HEK293T (cell line): Measurements from ENCODE around the gene PBX1.

Experiments used
- ARNT ChIP-seq: fragments of 450-650 bp; IDR thresholded peaks from 2 replicates; pipeline ENCODE4 v1.6.1; 2017; ENCODE audit warnings: mild to moderate bottlenecking
- BHLHE40 ChIP-seq: fragments of 450-650 bp; IDR thresholded peaks from 2 replicates; pipeline ENCODE4 v1.6.1; 2016; ENCODE audit warnings: mild to moderate bottlenecking, moderate library complexity, borderline replicate concordance
- CTBP1 ChIP-seq: fragments of 450-650 bp; IDR thresholded peaks from 2 replicates; pipeline ENCODE4 v1.6.1; 2016; ENCODE audit warnings: borderline replicate concordance
- FOXA1 ChIP-seq: fragments of 450-650 bp; IDR thresholded peaks from 2 replicates; pipeline ENCODE4 v1.6.1; 2016; ENCODE audit warnings: mild to moderate bottlenecking
- L3MBTL2 ChIP-seq: fragments of 450-650 bp; conservative IDR thresholded peaks from 2 replicates; pipeline ENCODE4 v1.6.1; 2016; ENCODE audit warnings: mild to moderate bottlenecking
- NFRKB ChIP-seq: fragments of 450-650 bp; IDR thresholded peaks from 2 replicates; pipeline ENCODE4 v1.6.1; 2016; ENCODE audit warnings: mild to moderate bottlenecking, moderate library complexity
- PKNOX1 ChIP-seq: fragments of 450-650 bp; IDR thresholded peaks from 2 replicates; pipeline ENCODE4 v1.6.1; 2016
- SP1 ChIP-seq: fragments of 450-650 bp; IDR thresholded peaks from 2 replicates; pipeline ENCODE4 v1.6.1; 2017
- ZNF384 ChIP-seq: fragments of 450-650 bp; IDR thresholded peaks from 2 replicates; pipeline ENCODE4 v1.6.1; 2016

- TF ChIP-seq FOXA1 (no peak), SP1 (no peak), ARNT (no peak), L3MBTL2 (no peak), ZNF384 (no peak), PKNOX1 (no peak), BHLHE40 (no peak), CTBP1 (no peak), NFRKB (no peak)
These were observed 183.8 kb downstream of the PBX1 start for GRCh38 chr1:164742745-164743144.
